OCI-LY3 (cell line): ENCODE results near the gene FBXW9.

Experiments used
- H2AFZ ChIP-seq: fragments of 200-600, 300-600 bp; shearing (Covaris generic); 2 replicates; pipeline ENCODE4 v1.6.0; 2014; ENCODE audit warnings: antibody characterized with exemption, low read depth, low read length
- H3K27ac ChIP-seq: fragments of 200-600, 300-600 bp; sonication (generic); 2 replicates; pipeline ENCODE4 v1.5.1; 2014; ENCODE audit warnings: mild to moderate bottlenecking, low read length, moderate library complexity, mixed read lengths
- H3K27me3 ChIP-seq: fragments of 200-600, 300-600 bp; sonication (generic); 2 replicates; pipeline ENCODE4 v1.6.1; 2014; ENCODE audit warnings: low read depth, low read length, mixed read lengths
- H3K36me3 ChIP-seq: fragments of 200-600, 300-600 bp; sonication (generic); replicated peaks from 2 replicates; pipeline ENCODE3; 2014; ENCODE audit warnings: low read depth, low read length, mixed read lengths
- H3K4me1 ChIP-seq: fragments of 300-600, 200-600 bp; sonication (generic); 2 replicates; pipeline ENCODE4 v1.6.1; 2014; ENCODE audit warnings: low read length, mixed read lengths
- H3K4me2 ChIP-seq: fragments of 200-600, 300-600 bp; sonication (generic); 2 replicates; pipeline ENCODE4 v1.6.1; 2014; ENCODE audit warnings: low read length, mixed read lengths
- H3K4me3 ChIP-seq: fragments of 300-600, 200-600 bp; sonication (generic); 2 replicates; pipeline ENCODE4 v1.5.1; 2014; ENCODE audit warnings: antibody characterized with exemption, mild to moderate bottlenecking, low read length, moderate library complexity
- H3K79me2 ChIP-seq: fragments of 300-600, 200-600 bp; shearing (Covaris generic); 2 replicates; pipeline ENCODE4 v1.6.1; 2014; ENCODE audit warnings: mild to moderate bottlenecking, low read length, mixed read lengths
- H3K9ac ChIP-seq: fragments of 300-600, 200-600 bp; shearing (Covaris generic); 2 replicates; pipeline ENCODE4 v1.6.0; 2014; ENCODE audit warnings: mild to moderate bottlenecking, low read length, moderate library complexity
- H3K9me3 ChIP-seq: fragments of 200-600, 300-600 bp; shearing (Covaris generic); 2 replicates; pipeline ENCODE4 v1.6.1; 2014; ENCODE audit warnings: low read length, mixed read lengths; ENCODE audit not compliant: insufficient read depth
- H4K20me1 ChIP-seq: fragments of 200-600, 300-600 bp; sonication (generic); 2 replicates; pipeline ENCODE4 v1.6.1; 2016; ENCODE audit warnings: low read length, mixed read lengths; ENCODE audit not compliant: insufficient read depth
- EZH2phosphoT487 ChIP-seq: fragments of 200-600 bp; shearing (Covaris generic); IDR thresholded peaks from 2 replicates; pipeline ENCODE4 v1.6.1; 2018; ENCODE audit warnings: antibody characterized with exemption, mixed run types, low read depth
- TF ChIP-seq, protein P1 (sequence below): fragments of 200-600, 300-600 bp; sonication (generic); IDR thresholded peaks from 2 replicates; pipeline ENCODE4 v1.5.1; 2014; ENCODE audit warnings: antibody characterized with exemption, low read length, low read depth

The FBXW9 gene

DNA sequence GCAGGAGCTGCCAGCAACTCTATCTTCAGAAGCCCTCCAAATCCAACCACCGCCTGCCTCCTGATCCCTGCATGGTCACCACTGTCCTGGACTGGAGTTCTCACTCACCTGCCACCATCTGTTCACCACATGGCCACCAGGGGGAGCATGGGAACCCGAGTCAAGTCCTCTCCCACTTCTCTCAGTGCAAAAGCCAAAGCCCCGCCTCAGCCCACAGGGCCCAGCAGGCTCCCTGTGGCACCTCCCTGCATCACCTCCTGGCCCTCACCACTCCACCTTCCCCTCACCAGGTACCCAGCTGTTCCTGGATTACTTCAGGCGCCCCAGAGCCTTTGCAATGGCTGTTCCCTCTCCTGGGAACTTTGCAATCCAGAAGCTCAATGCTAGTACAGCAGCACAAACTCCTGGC, 20.0 kb downstream of the FBXW9 start:
- Histone ChIP-seq H3K9ac (no peak overlapping the region), H4K20me1 (peaks cover 10% of the 10 kb centered on the region; the same call in 1 of the 2 replicates), H3K9me3 (no peaks in the 10 kb centered on the region), H3K4me2 (no peak overlapping the region), H3K27me3 (no peaks in the 10 kb centered on the region), H3K4me3 (no peak overlapping the region), H3K79me2 (peaks cover 26% of the 10 kb centered on the region), H3K4me1 (peaks cover 5% of the 10 kb centered on the region; the same call in 1 of the 2 replicates), H3K36me3 (peaks cover 55% of the 10 kb centered on the region), H2AFZ (no peak overlapping the region), H3K27ac (no peak overlapping the region)
- TF ChIP-seq EZH2phosphoT487, result no peak
- TF ChIP-seq, protein P1, sequence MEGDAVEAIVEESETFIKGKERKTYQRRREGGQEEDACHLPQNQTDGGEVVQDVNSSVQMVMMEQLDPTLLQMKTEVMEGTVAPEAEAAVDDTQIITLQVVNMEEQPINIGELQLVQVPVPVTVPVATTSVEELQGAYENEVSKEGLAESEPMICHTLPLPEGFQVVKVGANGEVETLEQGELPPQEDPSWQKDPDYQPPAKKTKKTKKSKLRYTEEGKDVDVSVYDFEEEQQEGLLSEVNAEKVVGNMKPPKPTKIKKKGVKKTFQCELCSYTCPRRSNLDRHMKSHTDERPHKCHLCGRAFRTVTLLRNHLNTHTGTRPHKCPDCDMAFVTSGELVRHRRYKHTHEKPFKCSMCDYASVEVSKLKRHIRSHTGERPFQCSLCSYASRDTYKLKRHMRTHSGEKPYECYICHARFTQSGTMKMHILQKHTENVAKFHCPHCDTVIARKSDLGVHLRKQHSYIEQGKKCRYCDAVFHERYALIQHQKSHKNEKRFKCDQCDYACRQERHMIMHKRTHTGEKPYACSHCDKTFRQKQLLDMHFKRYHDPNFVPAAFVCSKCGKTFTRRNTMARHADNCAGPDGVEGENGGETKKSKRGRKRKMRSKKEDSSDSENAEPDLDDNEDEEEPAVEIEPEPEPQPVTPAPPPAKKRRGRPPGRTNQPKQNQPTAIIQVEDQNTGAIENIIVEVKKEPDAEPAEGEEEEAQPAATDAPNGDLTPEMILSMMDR, result peak; percentile 88

DNA sequence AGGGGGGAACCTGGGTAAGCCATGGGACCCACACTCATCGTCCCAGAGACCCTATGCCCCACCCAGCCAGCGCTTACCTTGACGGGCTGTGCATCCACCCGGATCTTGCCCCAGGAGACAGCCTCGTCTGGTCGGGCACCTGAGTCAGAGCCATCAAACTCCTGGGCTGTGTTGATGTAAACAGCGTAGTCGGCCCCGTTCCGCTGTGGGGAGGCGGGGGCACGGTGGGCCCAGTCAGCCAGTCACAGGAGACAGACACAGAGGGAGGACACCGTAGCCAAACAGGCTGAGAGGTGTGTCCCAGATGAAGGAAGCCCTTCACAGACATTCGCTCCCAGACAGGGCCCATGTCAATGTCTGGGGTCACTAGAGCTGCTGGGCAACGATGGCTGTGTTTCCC, 20.5 kb downstream of the FBXW9 start:
- Histone ChIP-seq H3K4me3 (no peak overlapping the region), H3K9me3 (no peaks in the 10 kb centered on the region), H3K9ac (no peak overlapping the region), H3K27ac (no peak overlapping the region), H2AFZ (no peak overlapping the region), H3K4me1 (peaks cover 5% of the 10 kb centered on the region; the same call in 1 of the 2 replicates), H3K79me2 (peaks cover 25% of the 10 kb centered on the region), H4K20me1 (peaks cover 10% of the 10 kb centered on the region; the same call in 1 of the 2 replicates), H3K4me2 (no peak overlapping the region), H3K27me3 (no peaks in the 10 kb centered on the region), H3K36me3 (peaks cover 55% of the 10 kb centered on the region)
- TF ChIP-seq EZH2phosphoT487, result no peak
- TF ChIP-seq, protein P1, result no peak

DNA sequence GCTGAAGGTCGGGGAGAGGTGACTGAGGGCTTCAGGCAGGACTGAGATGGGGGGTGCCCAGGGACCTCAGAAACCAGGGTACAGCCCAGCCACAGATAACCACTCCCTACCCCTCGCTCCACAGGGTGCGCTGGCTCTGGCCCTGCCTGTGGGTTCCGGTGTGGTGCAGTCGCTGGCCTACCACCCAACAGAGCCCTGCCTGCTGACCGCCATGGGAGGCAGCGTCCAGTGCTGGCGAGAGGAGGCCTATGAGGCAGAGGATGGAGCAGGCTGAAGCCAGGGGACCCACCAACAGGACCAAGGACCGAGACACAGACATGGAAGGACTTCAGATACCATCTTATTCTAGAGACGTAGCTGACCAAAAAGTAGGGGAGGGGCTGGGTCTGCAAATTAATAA, 21.0 kb downstream of the FBXW9 start:
- no peaks in the 10 kb centered on the region for H3K27me3 ChIP-seq
- H4K20me1 ChIP-seq, result peaks cover 10% of the 10 kb centered on the region; the same call in 1 of the 2 replicates
- H3K9ac ChIP-seq, result no peak overlapping the region
- H3K36me3 ChIP-seq, result peaks cover 55% of the 10 kb centered on the region
- no peak overlapping the region for H3K4me2 ChIP-seq
- TF ChIP-seq EZH2phosphoT487, result no peak
- TF ChIP-seq, protein P1, result no peak
- peaks cover 8% of the 10 kb centered on the region for H3K4me1 ChIP-seq
- no peak overlapping the region for H3K27ac ChIP-seq
- no peak overlapping the region for H2AFZ ChIP-seq
- no peaks in the 10 kb centered on the region for H3K9me3 ChIP-seq
- H3K4me3 ChIP-seq, result no peak overlapping the region
- peaks cover 25% of the 10 kb centered on the region for H3K79me2 ChIP-seq

DNA sequence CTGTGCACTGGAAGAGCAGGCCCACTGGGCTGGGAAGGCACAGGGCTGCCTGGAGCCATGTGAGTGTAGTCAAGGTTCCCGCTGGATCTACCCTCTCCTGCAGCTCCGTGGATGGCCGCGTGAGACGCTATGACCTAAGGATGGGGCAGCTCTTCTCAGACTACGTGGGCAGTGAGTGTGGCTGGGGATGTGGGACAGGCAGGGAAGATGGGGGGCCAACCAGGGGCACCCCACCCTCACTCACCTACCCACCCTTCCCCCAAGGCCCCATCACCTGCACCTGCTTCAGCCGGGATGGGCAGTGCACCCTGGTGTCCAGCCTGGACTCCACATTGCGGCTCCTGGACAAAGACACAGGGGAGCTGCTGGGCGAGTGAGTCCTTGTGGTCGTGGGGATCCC, 23.7 kb downstream of the FBXW9 start:
- Histone ChIP-seq H2AFZ (no peak overlapping the region), H3K4me2 (no peak overlapping the region), H3K79me2 (peaks cover 32% of the 10 kb centered on the region), H3K27me3 (no peaks in the 10 kb centered on the region), H4K20me1 (peaks cover 4% of the 10 kb centered on the region; the same call in 1 of the 2 replicates), H3K9me3 (no peaks in the 10 kb centered on the region), H3K27ac (no peak overlapping the region), H3K36me3 (peaks cover 36% of the 10 kb centered on the region), H3K9ac (no peak overlapping the region), H3K4me1 (peaks cover 19% of the 10 kb centered on the region), H3K4me3 (no peak overlapping the region)
- TF ChIP-seq, protein P1, result no peak
- no peak for TF ChIP-seq EZH2phosphoT487
